HG03175 (cell line): ENCODE results near the gene NCMAP.
"Not testable (repeated sequence)": the region's sequence is repeated elsewhere in the genome, so short reads cannot be mapped to it uniquely, and the experiment has no call there.

Experiments used
- ATAC-seq: cut with Tn5 transposase; IDR thresholded peaks from one replicate; pipeline ENCODE4 v1.9.1; 2021; ENCODE audit warnings: mild to moderate bottlenecking, moderate library complexity; ENCODE audit not compliant: unreplicated experiment

Gene NCMAP

GRCh38 chr1:24541711-24542346 lies 14.1 kb upstream of the NCMAP start:
- no peak for ATAC-seq

- ATAC-seq: no peak
Measured at GRCh38 chr1:24544239-24544638, 11.6 kb upstream of the NCMAP start.

- no peak for ATAC-seq
Measured at GRCh38 chr1:24545662-24546061, 10.2 kb upstream of the NCMAP start.

GRCh38 chr1:24547195-24547594 lies 8.7 kb upstream of the NCMAP start:
- no peak for ATAC-seq

GRCh38 chr1:24548070-24548469 lies 7.8 kb upstream of the NCMAP start:
- no peak for ATAC-seq

- ATAC-seq: not testable (repeated sequence)
Measured at GRCh38 chr1:24549210-24549609, 6.7 kb upstream of the NCMAP start.

GRCh38 chr1:24551290-24551959 lies 4.5 kb upstream of the NCMAP start:
- ATAC-seq: no peak

- no peak for ATAC-seq
Measured at GRCh38 chr1:24551960-24552571, 3.8 kb upstream of the NCMAP start.

- ATAC-seq: no peak
Measured at GRCh38 chr1:24553931-24554330, 2.0 kb upstream of the NCMAP start.

GRCh38 chr1:24554714-24555113 lies 1.2 kb upstream of the NCMAP start:
- no peak for ATAC-seq

GRCh38 chr1:24556414-24556795 lies 518 bp downstream of the NCMAP start:
- no peak for ATAC-seq

- no peak for ATAC-seq
Measured at GRCh38 chr1:24557220-24557619, 1.3 kb downstream of the NCMAP start.

GRCh38 chr1:24557711-24558131 lies 1.8 kb downstream of the NCMAP start:
- ATAC-seq: no peak

GRCh38 chr1:24558455-24558854 lies 2.6 kb downstream of the NCMAP start:
- no peak for ATAC-seq

- no peak for ATAC-seq
Measured at GRCh38 chr1:24558902-24559791, 3.3 kb downstream of the NCMAP start.

- ATAC-seq: no peak
Measured at GRCh38 chr1:24560361-24560760, 4.5 kb downstream of the NCMAP start.

- ATAC-seq: no peak
Measured at GRCh38 chr1:24562625-24563024, 6.7 kb downstream of the NCMAP start.

- no peak for ATAC-seq
Measured at GRCh38 chr1:24564695-24565094, 8.8 kb downstream of the NCMAP start.

GRCh38 chr1:24566236-24566867 lies 10.5 kb downstream of the NCMAP start:
- no peak for ATAC-seq

- no peak for ATAC-seq
Measured at GRCh38 chr1:24567792-24568388, 12.0 kb downstream of the NCMAP start.
